NCI-H1105 (cell line): Measurements from ENCODE around the gene COPRS.
"Not testable (repeated sequence)": the region's sequence is repeated elsewhere in the genome, so short reads cannot be mapped to it uniquely, and the experiment has no call there.

Experiments used
- DNase-seq: peaks from one replicate; lab custom pipeline; 2025; lab: John Stamatoyannopoulos, UW

COPRS gene

DNA sequence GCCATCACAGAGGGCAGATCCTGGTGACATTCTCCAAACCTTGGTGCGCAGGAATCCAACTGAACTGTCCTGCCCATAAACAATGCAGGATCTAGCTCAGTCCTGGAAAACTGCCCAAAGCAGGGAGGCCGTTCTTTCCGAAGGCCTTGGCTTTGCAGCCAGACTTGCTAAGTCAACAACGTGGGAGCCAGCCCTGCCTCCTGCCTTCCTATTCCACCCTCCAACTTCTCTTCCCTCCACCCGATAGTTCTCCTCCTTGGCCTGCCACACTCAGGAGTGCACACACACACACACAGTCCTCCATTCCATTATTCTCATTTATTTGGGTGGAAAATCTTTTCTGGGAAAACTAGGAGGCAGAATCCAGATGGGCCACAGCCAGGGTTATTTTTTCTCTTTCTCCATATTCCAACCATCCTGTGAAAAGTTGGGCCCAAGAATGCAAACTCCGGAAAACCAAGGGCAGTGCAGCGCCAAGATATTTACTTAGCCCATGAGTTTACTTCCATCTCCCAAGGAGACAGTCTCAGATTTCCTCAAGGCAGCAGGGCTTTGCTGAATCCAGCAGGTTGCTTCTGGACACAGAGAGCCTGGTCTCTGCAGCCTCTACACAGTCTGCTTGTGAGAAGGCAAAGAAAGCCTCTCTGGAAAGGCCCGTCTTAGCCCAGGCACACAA, 15.8 kb downstream of the COPRS start:
- DNase-seq = no peak

GRCh38 chr17:31842195-31843069, 16.6 kb downstream of the COPRS start:
- peak; percentile 70 for DNase-seq

GRCh38 chr17:31841850-31842194, 17.2 kb downstream of the COPRS start:
- DNase-seq = no peak

- DNase-seq = no peak
Measured at GRCh38 chr17:31838636-31839225, 20.3 kb downstream of the COPRS start.

GRCh38 chr17:31835984-31836383, 23.1 kb downstream of the COPRS start:
- no peak for DNase-seq

DNA sequence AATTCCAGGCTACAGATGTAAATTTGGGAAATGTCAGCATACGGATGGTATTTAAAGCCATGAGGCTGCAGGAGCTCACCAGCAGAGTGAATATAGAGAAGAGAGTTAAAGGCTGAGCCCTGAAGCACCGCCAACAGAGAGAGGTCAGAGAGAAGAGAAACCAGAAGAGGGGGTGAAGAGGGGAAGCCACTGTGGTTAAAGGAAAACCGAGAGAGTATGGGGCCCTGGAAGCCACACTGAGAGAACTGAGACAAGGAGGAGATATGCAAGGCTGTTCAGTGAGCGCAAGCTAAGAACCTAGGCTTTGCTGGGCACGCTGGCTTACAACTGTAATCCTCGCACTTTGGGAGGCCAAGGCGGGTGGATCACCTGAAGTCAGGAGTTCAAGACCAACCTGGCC, 24.6 kb downstream of the COPRS start:
- DNase-seq = no peak

- DNase-seq = no peak
Measured at GRCh38 chr17:31832746-31833145, 26.3 kb downstream of the COPRS start.

DNA sequence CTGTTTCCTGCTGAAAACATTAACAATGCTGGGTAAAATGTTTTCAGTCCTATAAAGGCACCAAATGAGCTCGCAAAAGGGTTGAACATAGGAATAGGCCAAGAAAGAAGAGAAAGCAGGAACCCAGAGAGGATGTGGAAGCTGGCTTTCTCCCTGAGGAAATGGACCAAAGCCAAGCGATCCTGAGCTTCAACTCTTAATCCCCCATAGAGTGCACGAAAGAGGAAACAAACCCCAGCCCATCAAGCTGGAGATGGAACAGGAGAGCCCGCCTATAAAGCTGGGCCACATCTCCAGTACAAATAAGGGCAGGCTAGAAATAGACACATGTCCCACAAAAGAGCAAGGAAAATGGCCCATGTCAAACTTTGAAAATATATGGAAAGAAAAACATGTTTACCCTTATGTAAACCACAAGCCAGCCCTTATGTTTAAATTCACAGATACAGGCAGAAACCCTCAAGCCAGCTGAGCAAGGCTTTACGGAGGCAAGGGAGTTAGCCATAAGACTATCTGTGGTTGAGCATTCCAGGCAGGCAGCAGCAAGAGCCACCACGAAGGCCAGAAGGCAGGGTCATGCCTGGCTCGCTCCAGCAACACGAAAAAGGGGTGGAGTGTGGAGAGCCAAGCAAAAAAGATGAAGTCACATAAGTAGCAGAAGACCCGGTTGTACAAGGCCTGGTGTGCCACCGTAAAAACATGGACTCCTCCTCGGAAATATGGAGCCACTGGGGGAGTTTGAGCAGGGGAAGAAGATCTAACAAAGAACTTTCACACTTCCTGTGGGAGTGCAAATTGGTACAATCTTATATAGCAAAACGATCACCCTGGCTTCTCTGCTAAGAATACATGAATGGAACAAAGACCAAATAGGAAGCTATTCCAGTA, 27.8 kb downstream of the COPRS start:
- DNase-seq = no peak

DNA sequence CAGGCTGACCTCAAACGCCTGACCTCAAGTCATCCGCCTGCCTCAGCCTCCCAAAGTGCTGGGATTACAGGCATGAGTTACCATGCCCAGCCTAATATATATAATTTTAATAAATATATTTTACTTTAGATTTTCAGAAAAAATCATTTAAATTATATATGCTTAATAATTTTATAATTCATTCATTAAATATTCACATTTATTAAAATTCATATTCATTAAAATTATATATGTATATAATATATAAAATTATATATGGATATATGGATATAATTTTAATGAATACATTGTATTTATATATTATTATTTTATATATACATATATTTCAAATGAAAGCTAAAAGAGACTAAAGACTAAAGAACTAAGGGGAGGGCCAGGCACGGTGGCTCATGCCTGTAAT, 29.4 kb downstream of the COPRS start:
- DNase-seq = no peak

- not testable (repeated sequence) for DNase-seq
Measured at GRCh38 chr17:31828955-31829354, 30.1 kb downstream of the COPRS start.

GRCh38 chr17:31825961-31826691, 32.9 kb downstream of the COPRS start:
- no peak for DNase-seq

DNA sequence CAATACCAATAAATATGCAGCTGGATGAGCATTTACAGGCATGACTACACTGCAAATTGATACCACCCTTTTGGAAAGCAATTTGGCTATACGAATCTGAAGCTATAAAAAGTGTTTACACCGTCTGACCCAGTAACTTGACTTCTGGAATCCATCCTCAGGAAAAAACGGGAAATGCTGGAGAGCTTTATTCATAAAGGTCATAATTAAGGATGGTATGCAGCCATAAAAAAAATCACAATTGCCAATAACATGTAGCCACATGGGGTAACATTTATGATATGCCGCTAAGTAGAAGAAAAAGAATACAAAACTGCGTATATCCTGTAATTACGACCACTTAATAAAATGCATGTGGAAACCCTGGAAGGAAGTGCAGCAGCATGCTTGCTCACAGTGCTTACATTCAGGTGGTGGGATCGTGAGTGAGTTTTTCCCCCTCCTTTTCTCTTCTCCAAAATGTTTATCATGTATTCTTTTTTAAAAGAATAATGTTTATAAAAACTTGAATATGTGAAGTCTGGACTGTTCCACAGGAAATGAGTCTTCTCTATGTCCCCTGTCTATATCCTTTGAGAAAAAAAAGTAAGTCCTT, 34.2 kb downstream of the COPRS start:
- DNase-seq = no peak

DNA sequence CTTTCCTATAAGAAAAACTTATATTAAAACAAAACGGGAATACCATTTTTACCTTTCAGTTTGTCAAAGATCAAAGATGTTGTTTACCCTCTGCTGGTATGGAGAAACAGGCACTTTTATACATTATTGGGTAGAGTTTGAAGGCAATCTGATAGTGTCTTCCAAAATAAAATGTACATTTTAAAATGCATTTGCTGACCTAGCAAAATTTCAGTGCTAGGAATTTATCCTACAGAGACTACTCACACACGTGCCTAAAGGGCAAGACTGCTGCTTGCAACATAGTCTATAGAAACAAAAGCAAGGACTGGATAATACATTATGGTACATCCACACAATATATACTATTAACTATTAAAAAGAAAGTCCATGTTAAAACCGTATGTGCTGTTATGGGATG, 36.0 kb downstream of the COPRS start:
- DNase-seq = no peak

- DNase-seq = no peak
Measured at GRCh38 chr17:31820691-31821435, 38.2 kb downstream of the COPRS start.

- DNase-seq = no peak
Measured at GRCh38 chr17:31819578-31819977, 39.5 kb downstream of the COPRS start.

DNA sequence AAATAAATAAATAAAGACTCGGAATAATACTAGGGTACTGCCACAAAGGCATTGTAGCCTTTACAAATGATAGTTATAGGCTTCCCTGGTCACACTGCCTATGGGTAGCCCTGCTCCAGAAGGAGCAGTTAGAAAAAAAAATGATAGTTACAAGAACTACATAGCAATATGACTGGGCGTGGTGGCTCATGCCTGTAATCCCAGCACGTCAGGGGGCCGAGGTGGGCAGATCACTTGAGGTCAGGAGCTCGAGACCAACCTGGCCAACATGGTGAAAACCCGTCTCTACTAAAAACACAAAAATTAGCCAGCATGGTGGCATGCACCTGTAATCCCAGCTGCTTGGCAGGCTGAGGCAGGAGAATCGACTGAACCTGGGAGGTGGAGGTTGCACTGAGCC, 40.2 kb downstream of the COPRS start:
- DNase-seq = not testable (repeated sequence)

DNA sequence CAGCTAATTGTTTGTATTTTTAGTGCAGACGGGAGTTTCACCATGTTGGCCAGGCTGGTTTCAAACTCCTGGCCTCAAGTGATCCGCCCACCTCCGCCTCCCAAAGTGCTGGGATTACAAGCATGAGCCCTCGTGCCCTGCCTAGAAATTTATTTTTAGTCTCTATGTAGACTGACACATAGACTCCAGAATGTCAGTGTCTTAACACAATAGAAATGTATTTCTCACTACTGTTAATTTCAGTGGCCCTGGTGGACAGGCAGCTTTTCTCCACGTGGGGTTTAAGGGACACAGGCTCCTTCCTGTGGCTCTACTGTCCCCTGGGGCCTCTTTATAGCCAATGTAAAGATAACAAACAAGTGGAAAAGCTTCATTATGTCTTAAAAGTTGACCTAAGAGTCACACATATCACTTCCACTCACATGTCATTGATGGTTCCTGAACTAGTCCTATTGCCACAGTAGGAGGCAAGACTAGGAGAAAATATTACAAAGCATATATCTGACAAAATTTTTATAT, 43.8 kb downstream of the COPRS start:
- DNase-seq = no peak

DNA sequence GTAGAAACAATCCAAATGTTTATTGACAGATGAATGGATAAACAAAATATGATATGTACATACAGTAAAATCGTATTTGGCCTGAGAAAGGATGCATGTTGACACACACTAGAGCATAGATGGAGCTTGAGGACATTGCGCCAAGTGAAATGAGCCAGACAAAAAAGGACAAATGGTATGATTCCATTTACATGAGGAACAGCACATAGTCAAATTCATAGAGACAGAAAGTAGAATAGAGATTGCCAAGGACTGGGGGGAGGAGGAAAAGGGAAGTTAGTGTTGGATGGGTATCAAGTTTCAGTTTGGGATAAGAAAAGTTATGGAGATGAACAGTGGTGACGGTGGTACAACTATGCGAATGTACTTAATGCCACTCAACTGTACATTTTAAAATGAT, 47.9 kb downstream of the COPRS start:
- DNase-seq = no peak

GRCh38 chr17:31809876-31810275, 49.2 kb downstream of the COPRS start:
- not testable (repeated sequence) for DNase-seq

GRCh38 chr17:31808521-31809050, 50.5 kb downstream of the COPRS start:
- no peak for DNase-seq
